HCT116 (cell line): ENCODE results near the gene ALKBH1.

Experiments
- EGR1 ChIP-seq: IDR thresholded peaks from 2 replicates; pipeline ENCODE4 v1.6.1; 2012; ENCODE audit warnings: low read depth
- EZH2phosphoT487 ChIP-seq: fragments of 200-600 bp; IDR thresholded peaks from 2 replicates; pipeline ENCODE4 v1.6.1; 2018; ENCODE audit warnings: antibody characterized with exemption, borderline replicate concordance
- JUND ChIP-seq: IDR thresholded peaks from 2 replicates; pipeline ENCODE4 v1.6.1; 2012
- MAX ChIP-seq: IDR thresholded peaks from 2 replicates; pipeline ENCODE4 v1.6.1; 2012
- POLR2A ChIP-seq: IDR thresholded peaks from 2 replicates; pipeline ENCODE4 v1.7.0; 2011; ENCODE audit warnings: borderline replicate concordance; ENCODE audit not compliant: insufficient read depth, insufficient read length; ENCODE audit errors: extremely low read depth
- POLR2AphosphoS5 ChIP-seq: IDR thresholded peaks from 2 replicates; pipeline ENCODE4 v1.6.1; 2011; ENCODE audit warnings: mild to moderate bottlenecking, low read depth, low read length, moderate library complexity
- RAD21 ChIP-seq: IDR thresholded peaks from 2 replicates; pipeline ENCODE4 v1.6.1; 2012; ENCODE audit warnings: low read depth, mild to moderate bottlenecking
- SP1 ChIP-seq: IDR thresholded peaks from 2 replicates; pipeline ENCODE4 v1.6.1; 2012; ENCODE audit warnings: low read depth
- SRF ChIP-seq: IDR thresholded peaks from 2 replicates; pipeline ENCODE4 v1.6.1; 2012; ENCODE audit warnings: low read depth
- ZFX ChIP-seq: fragments of 450-650 bp; IDR thresholded peaks from 2 replicates; pipeline ENCODE4 v1.6.1; 2017
- TF ChIP-seq, protein P1 (sequence below), 3 experiments: fragments of 200-600 bp in 1 of 3; sonication (generic) in 1 of 3; IDR thresholded peaks in 2 of 3; conservative IDR thresholded peaks in 1 of 3; 2 replicates each; pipeline ENCODE4 v1.5.1; 2012 to 2017; ENCODE audit warnings: low read depth in 2 of 3, low read length in 2 of 3, antibody characterized with exemption in 1 of 3, borderline replicate concordance in 1 of 3, control low read depth in 1 of 3, mild to moderate bottlenecking in 1 of 3, mixed read lengths in 1 of 3, mixed run types in 1 of 3, moderate library complexity in 1 of 3; ENCODE audit not compliant: insufficient read depth in 1 of 3

- TF ChIP-seq RAD21 (no peak), EGR1 (no peak), POLR2AphosphoS5 (no peak), MAX (no peak), EZH2phosphoT487 (no peak), POLR2A (no peak), JUND (no peak), SP1 (no peak), ZFX (no peak), SRF (no peak)
- TF ChIP-seq, protein P1, sequence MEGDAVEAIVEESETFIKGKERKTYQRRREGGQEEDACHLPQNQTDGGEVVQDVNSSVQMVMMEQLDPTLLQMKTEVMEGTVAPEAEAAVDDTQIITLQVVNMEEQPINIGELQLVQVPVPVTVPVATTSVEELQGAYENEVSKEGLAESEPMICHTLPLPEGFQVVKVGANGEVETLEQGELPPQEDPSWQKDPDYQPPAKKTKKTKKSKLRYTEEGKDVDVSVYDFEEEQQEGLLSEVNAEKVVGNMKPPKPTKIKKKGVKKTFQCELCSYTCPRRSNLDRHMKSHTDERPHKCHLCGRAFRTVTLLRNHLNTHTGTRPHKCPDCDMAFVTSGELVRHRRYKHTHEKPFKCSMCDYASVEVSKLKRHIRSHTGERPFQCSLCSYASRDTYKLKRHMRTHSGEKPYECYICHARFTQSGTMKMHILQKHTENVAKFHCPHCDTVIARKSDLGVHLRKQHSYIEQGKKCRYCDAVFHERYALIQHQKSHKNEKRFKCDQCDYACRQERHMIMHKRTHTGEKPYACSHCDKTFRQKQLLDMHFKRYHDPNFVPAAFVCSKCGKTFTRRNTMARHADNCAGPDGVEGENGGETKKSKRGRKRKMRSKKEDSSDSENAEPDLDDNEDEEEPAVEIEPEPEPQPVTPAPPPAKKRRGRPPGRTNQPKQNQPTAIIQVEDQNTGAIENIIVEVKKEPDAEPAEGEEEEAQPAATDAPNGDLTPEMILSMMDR (IDR thresholded peaks at IDR 0.05 in 2 of 3, conservative IDR thresholded peaks at IDR 0.05 in 1 of 3; ENCODE audit: borderline replicate concordance in 1 of 3, insufficient read depth in 1 of 3, low read depth in 2 of 3, low read length in 2 of 3) = no peak
Measured at GRCh38 chr14:77709412-77709811, 1.6 kb upstream of the ALKBH1 start.
